NCI-H2171 (cell line): ENCODE data around the gene NLRP12.
A peak's percentile ranks its signal among the peaks of the same experiment; 100 is the strongest.
"Not testable (repeated sequence)": the region's sequence is repeated elsewhere in the genome, so short reads cannot be mapped to it uniquely, and the experiment has no call there.

Source experiments
- DNase-seq: peaks from one replicate; lab custom pipeline; 2025; lab: John Stamatoyannopoulos, UW

NLRP12 gene

GRCh38 chr19:53838446-53838845 lies 14.3 kb upstream of the NLRP12 start:
- not testable (repeated sequence) for DNase-seq

GRCh38 chr19:53832861-53833260 lies 8.7 kb upstream of the NLRP12 start:
- DNase-seq, result not testable (repeated sequence)

GRCh38 chr19:53828531-53828930 lies 4.4 kb upstream of the NLRP12 start:
- DNase-seq, result no peak

GRCh38 chr19:53826876-53827275 lies 2.8 kb upstream of the NLRP12 start:
- no peak for DNase-seq

GRCh38 chr19:53823380-53824120 lies 564 bp downstream of the NLRP12 start:
- DNase-seq, result no peak

- no peak for DNase-seq
Observed at GRCh38 chr19:53819861-53820260, 4.3 kb downstream of the NLRP12 start.

- peak; percentile 28 for DNase-seq
Observed at GRCh38 chr19:53818756-53819155, 5.4 kb downstream of the NLRP12 start.

GRCh38 chr19:53813996-53814395 lies 10.1 kb downstream of the NLRP12 start:
- DNase-seq, result no peak

GRCh38 chr19:53812335-53812734 lies 11.8 kb downstream of the NLRP12 start:
- no peak for DNase-seq

GRCh38 chr19:53810891-53811290 lies 13.2 kb downstream of the NLRP12 start:
- no peak for DNase-seq

- DNase-seq, result no peak
Observed at GRCh38 chr19:53810187-53810546, 13.9 kb downstream of the NLRP12 start.

- DNase-seq, result no peak
Observed at GRCh38 chr19:53809518-53810186, 14.5 kb downstream of the NLRP12 start.

GRCh38 chr19:53808710-53809125 lies 15.4 kb downstream of the NLRP12 start:
- no peak for DNase-seq

GRCh38 chr19:53801257-53801656 lies 22.9 kb downstream of the NLRP12 start:
- DNase-seq, result no peak

- no peak for DNase-seq
Observed at GRCh38 chr19:53795019-53795418, 29.1 kb downstream of the NLRP12 start.

GRCh38 chr19:53792721-53793433 lies 31.2 kb downstream of the NLRP12 start:
- DNase-seq, result peak; percentile 36

GRCh38 chr19:53789708-53790678 lies 34.1 kb downstream of the NLRP12 start:
- DNase-seq, result no peak

GRCh38 chr19:53787266-53787665 lies 36.8 kb downstream of the NLRP12 start:
- DNase-seq, result no peak

GRCh38 chr19:53786744-53787143 lies 37.4 kb downstream of the NLRP12 start:
- no peak for DNase-seq

GRCh38 chr19:53785196-53785889 lies 38.8 kb downstream of the NLRP12 start:
- DNase-seq, result no peak

- no peak for DNase-seq
Observed at GRCh38 chr19:53782698-53783097, 41.4 kb downstream of the NLRP12 start.
